Measurements from ENCODE around the gene ASB17.
"Not testable (repeated sequence)": the region's sequence is repeated elsewhere in the genome, so short reads cannot be mapped to it uniquely, and the experiment has no call there.

Gene ASB17

GRCh38 chr1:75932304-75932703, at the start of gene ASB17:
Gene ASB17, minus strand, starts transcription at chr1:75932404. Its CDS starts 113 bp downstream, at chr1:75932291.
- H3K36me3 ChIP-seq (ENCODE audit: control insufficient read depth, insufficient read depth, low read length) = no peaks in the 10 kb centered on the region
- H3K27me3 ChIP-seq (ENCODE audit: control insufficient read depth, insufficient read depth, low read length) = no peaks in the 10 kb centered on the region
- no peaks in the 10 kb centered on the region for H3K9me3 ChIP-seq (ENCODE audit: control insufficient read depth, insufficient read depth, low read length)
- no peak within 1 kb of the TSS for H3K9ac ChIP-seq (ENCODE audit: low read depth, low read length)
- no peak within 1 kb of the TSS for H3K4me3 ChIP-seq (ENCODE audit: low read depth, low read length)
- no peaks in the 10 kb centered on the region for H3K4me1 ChIP-seq (ENCODE audit: control insufficient read depth, insufficient read depth, low read length)

DNA sequence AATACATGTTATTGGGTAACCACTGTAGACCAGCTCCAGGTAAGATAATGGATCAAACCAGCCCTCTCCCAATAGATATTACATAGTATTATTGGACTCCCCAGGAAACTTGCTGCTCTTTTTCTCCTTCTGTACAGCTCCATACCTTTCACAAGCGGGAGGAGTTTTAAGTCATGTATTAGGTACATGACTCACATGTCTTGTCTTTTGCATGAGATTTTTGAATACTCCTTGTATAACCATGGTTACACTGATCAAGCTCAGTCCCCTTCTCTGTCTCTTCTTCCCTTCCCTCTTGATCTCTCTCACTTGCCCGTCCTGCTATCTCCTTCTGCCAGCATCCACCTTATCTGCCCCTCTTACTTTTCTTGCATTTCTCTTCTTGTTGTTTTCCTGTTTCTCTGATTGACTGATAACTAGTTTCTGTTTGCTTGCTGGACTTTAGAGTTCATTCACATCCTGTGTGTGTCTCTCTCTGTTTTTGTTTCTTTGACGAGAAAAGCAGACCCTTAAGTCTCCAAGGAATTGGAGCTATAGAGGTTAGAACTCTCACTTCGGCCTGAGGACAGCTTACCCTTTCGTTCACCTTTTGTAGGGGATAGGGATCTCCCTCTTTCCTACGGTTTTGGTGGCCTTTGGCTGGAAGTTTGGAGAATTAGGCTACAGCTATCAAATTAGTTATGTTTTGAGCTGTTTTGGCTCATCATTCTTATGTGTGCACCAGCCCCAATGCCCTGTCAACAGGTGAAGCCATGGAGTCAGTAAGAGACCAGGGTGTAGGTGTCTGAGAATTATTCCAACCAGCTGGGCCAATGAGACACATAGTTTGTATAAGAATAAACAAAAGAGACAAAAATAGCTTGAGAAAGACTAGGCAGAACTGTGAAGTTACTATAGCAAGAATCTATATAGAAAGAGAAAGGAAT, 49.0 kb upstream of the ASB17 start:
- Histone ChIP-seq H3K36me3 (ENCODE audit: control insufficient read depth, insufficient read depth, low read length) (no peaks in the 10 kb centered on the region), H3K9me3 (ENCODE audit: control insufficient read depth, insufficient read depth, low read length) (no peaks in the 10 kb centered on the region), H3K9ac (ENCODE audit: low read depth, low read length) (no peak overlapping the region), H3K4me3 (ENCODE audit: low read depth, low read length) (no peak overlapping the region), H3K4me1 (ENCODE audit: control insufficient read depth, insufficient read depth, low read length) (no peaks in the 10 kb centered on the region), H3K27me3 (ENCODE audit: control insufficient read depth, insufficient read depth, low read length) (no peaks in the 10 kb centered on the region)

DNA sequence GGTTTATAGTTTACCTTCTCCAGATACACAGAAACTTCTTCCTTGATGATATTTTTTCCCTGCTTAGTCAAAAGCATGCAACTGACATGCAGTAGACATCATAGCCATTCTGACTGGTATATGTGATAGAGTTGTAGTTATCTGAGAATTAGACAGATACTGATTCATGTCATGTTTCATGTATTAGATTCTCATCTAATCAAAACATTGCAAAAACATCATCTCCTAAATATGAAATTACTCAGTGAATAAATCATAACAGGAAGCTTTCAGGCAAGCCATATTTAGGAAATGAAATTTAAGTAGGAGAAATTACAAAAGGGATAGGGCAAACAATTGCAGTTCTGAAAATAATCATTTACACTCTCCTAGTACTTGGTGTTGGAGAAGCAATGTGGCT, 38.4 kb upstream of the ASB17 start:
- H3K9ac ChIP-seq (ENCODE audit: low read depth, low read length) = no peak overlapping the region
- H3K4me3 ChIP-seq (ENCODE audit: low read depth, low read length) = no peak overlapping the region
- no peaks in the 10 kb centered on the region for H3K27me3 ChIP-seq (ENCODE audit: control insufficient read depth, insufficient read depth, low read length)
- H3K4me1 ChIP-seq (ENCODE audit: control insufficient read depth, insufficient read depth, low read length) = no peaks in the 10 kb centered on the region
- no peaks in the 10 kb centered on the region for H3K36me3 ChIP-seq (ENCODE audit: control insufficient read depth, insufficient read depth, low read length)
- H3K9me3 ChIP-seq (ENCODE audit: control insufficient read depth, insufficient read depth, low read length) = no peaks in the 10 kb centered on the region

GRCh38 chr1:75969550-75969949, 37.3 kb upstream of the ASB17 start:
- no peak overlapping the region for H3K9ac ChIP-seq (ENCODE audit: low read depth, low read length)
- H3K4me1 ChIP-seq (ENCODE audit: control insufficient read depth, insufficient read depth, low read length) = no peaks in the 10 kb centered on the region
- H3K9me3 ChIP-seq (ENCODE audit: control insufficient read depth, insufficient read depth, low read length) = no peaks in the 10 kb centered on the region
- no peaks in the 10 kb centered on the region for H3K36me3 ChIP-seq (ENCODE audit: control insufficient read depth, insufficient read depth, low read length)
- no peak overlapping the region for H3K4me3 ChIP-seq (ENCODE audit: low read depth, low read length)
- no peaks in the 10 kb centered on the region for H3K27me3 ChIP-seq (ENCODE audit: control insufficient read depth, insufficient read depth, low read length)

DNA sequence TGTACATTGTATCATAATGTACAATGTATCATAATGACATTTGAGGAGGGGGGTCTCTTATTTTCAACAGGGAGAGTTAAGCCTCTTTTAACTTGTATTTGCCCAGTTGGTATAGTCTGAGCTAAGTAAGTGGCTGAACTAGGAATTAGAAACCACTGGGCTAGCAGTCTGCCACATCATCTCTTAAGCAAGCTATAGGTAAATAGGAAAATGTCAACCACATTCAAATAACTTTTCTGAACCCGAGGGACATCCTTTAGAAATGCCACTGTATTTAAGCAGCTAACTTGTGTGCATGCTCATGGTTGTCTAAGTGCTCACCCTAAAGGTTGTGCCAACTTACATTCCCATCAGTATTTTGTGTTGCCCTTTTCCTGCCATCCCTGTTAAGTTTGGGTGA, 35.5 kb upstream of the ASB17 start:
- H3K9me3 ChIP-seq (ENCODE audit: control insufficient read depth, insufficient read depth, low read length) = no peaks in the 10 kb centered on the region
- H3K4me1 ChIP-seq (ENCODE audit: control insufficient read depth, insufficient read depth, low read length) = no peaks in the 10 kb centered on the region
- H3K9ac ChIP-seq (ENCODE audit: low read depth, low read length) = no peak overlapping the region
- no peaks in the 10 kb centered on the region for H3K27me3 ChIP-seq (ENCODE audit: control insufficient read depth, insufficient read depth, low read length)
- H3K4me3 ChIP-seq (ENCODE audit: low read depth, low read length) = no peak overlapping the region
- no peaks in the 10 kb centered on the region for H3K36me3 ChIP-seq (ENCODE audit: control insufficient read depth, insufficient read depth, low read length)

GRCh38 chr1:75964760-75965408, 32.7 kb upstream of the ASB17 start:
- H3K4me1 ChIP-seq (ENCODE audit: control insufficient read depth, insufficient read depth, low read length) = no peaks in the 10 kb centered on the region
- no peaks in the 10 kb centered on the region for H3K27me3 ChIP-seq (ENCODE audit: control insufficient read depth, insufficient read depth, low read length)
- no peaks in the 10 kb centered on the region for H3K9me3 ChIP-seq (ENCODE audit: control insufficient read depth, insufficient read depth, low read length)
- no peaks in the 10 kb centered on the region for H3K36me3 ChIP-seq (ENCODE audit: control insufficient read depth, insufficient read depth, low read length)
- H3K9ac ChIP-seq (ENCODE audit: low read depth, low read length) = no peak overlapping the region
- H3K4me3 ChIP-seq (ENCODE audit: low read depth, low read length) = no peak overlapping the region

- not testable (repeated sequence) for H3K27me3 ChIP-seq (ENCODE audit: control insufficient read depth, insufficient read depth, low read length); H3K9ac ChIP-seq (ENCODE audit: low read depth, low read length); H3K4me1 ChIP-seq (ENCODE audit: control insufficient read depth, insufficient read depth, low read length); H3K36me3 ChIP-seq (ENCODE audit: control insufficient read depth, insufficient read depth, low read length); H3K4me3 ChIP-seq (ENCODE audit: low read depth, low read length); H3K9me3 ChIP-seq (ENCODE audit: control insufficient read depth, insufficient read depth, low read length)
These were observed 32.0 kb upstream of the ASB17 start for GRCh38 chr1:75964110-75964759.

DNA sequence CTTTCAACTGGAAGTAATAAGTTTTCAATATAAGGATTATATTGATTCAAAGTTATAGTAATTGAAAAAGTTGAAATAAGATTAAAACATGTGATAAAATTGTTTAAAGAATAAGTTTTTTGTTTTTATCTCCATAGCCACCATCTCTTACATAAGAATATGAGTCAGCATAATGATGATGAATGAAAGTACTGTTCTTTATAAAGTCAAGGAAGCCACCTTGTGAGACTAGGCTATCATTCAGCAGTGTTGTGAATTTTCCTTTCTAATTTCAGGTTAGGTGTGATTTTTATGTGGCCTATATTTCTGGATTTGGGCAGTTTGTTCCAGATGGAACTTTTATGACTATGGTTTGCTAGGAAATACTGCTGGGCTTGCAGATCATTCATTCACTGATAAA, 22.4 kb upstream of the ASB17 start:
- Histone ChIP-seq H3K9me3 (ENCODE audit: control insufficient read depth, insufficient read depth, low read length) (no peaks in the 10 kb centered on the region), H3K27me3 (ENCODE audit: control insufficient read depth, insufficient read depth, low read length) (no peaks in the 10 kb centered on the region), H3K4me3 (ENCODE audit: low read depth, low read length) (no peak overlapping the region), H3K36me3 (ENCODE audit: control insufficient read depth, insufficient read depth, low read length) (no peaks in the 10 kb centered on the region), H3K4me1 (ENCODE audit: control insufficient read depth, insufficient read depth, low read length) (no peaks in the 10 kb centered on the region), H3K9ac (ENCODE audit: low read depth, low read length) (no peak overlapping the region)

- H3K9me3 ChIP-seq (ENCODE audit: control insufficient read depth, insufficient read depth, low read length) = no peaks in the 10 kb centered on the region
- no peak overlapping the region for H3K4me3 ChIP-seq (ENCODE audit: low read depth, low read length)
- H3K27me3 ChIP-seq (ENCODE audit: control insufficient read depth, insufficient read depth, low read length) = no peaks in the 10 kb centered on the region
- H3K36me3 ChIP-seq (ENCODE audit: control insufficient read depth, insufficient read depth, low read length) = no peaks in the 10 kb centered on the region
- no peak overlapping the region for H3K9ac ChIP-seq (ENCODE audit: low read depth, low read length)
- no peaks in the 10 kb centered on the region for H3K4me1 ChIP-seq (ENCODE audit: control insufficient read depth, insufficient read depth, low read length)
These were observed 21.3 kb upstream of the ASB17 start for GRCh38 chr1:75953461-75953860.

GRCh38 chr1:75952016-75952415, 19.8 kb upstream of the ASB17 start:
- no peak overlapping the region for H3K4me3 ChIP-seq (ENCODE audit: low read depth, low read length)
- H3K27me3 ChIP-seq (ENCODE audit: control insufficient read depth, insufficient read depth, low read length) = no peaks in the 10 kb centered on the region
- H3K4me1 ChIP-seq (ENCODE audit: control insufficient read depth, insufficient read depth, low read length) = no peaks in the 10 kb centered on the region
- H3K9me3 ChIP-seq (ENCODE audit: control insufficient read depth, insufficient read depth, low read length) = no peaks in the 10 kb centered on the region
- no peaks in the 10 kb centered on the region for H3K36me3 ChIP-seq (ENCODE audit: control insufficient read depth, insufficient read depth, low read length)
- no peak overlapping the region for H3K9ac ChIP-seq (ENCODE audit: low read depth, low read length)

DNA sequence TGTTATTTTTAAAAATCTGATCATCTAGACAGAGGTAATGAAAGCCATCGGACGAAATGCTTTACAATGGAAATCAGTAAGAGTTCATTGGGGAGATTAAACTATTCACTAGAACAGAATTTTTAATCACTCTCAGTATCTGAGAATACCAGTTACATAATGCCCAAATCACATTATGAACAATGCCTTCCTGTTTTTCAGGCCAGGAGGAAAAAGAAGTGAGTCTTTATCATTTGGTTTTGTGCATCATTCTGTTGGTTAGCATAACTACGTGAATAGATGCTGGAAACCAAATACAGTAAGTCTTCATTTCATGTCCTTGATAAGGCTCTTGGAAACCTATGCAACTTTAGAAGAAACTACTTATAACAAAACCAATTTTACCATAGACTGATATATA, 18.0 kb upstream of the ASB17 start:
- no peak overlapping the region for H3K4me3 ChIP-seq (ENCODE audit: low read depth, low read length)
- no peak overlapping the region for H3K9ac ChIP-seq (ENCODE audit: low read depth, low read length)
- H3K36me3 ChIP-seq (ENCODE audit: control insufficient read depth, insufficient read depth, low read length) = no peaks in the 10 kb centered on the region
- H3K9me3 ChIP-seq (ENCODE audit: control insufficient read depth, insufficient read depth, low read length) = no peaks in the 10 kb centered on the region
- no peaks in the 10 kb centered on the region for H3K27me3 ChIP-seq (ENCODE audit: control insufficient read depth, insufficient read depth, low read length)
- H3K4me1 ChIP-seq (ENCODE audit: control insufficient read depth, insufficient read depth, low read length) = no peaks in the 10 kb centered on the region

- not testable (repeated sequence) for H3K9me3 ChIP-seq (ENCODE audit: control insufficient read depth, insufficient read depth, low read length); H3K4me1 ChIP-seq (ENCODE audit: control insufficient read depth, insufficient read depth, low read length); H3K27me3 ChIP-seq (ENCODE audit: control insufficient read depth, insufficient read depth, low read length); H3K9ac ChIP-seq (ENCODE audit: low read depth, low read length); H3K4me3 ChIP-seq (ENCODE audit: low read depth, low read length); H3K36me3 ChIP-seq (ENCODE audit: control insufficient read depth, insufficient read depth, low read length)
These were observed 10.8 kb upstream of the ASB17 start for GRCh38 chr1:75943037-75943436.

All from iPS-15b (cell line).